ENCODE data around the gene FAT1.

DNA sequence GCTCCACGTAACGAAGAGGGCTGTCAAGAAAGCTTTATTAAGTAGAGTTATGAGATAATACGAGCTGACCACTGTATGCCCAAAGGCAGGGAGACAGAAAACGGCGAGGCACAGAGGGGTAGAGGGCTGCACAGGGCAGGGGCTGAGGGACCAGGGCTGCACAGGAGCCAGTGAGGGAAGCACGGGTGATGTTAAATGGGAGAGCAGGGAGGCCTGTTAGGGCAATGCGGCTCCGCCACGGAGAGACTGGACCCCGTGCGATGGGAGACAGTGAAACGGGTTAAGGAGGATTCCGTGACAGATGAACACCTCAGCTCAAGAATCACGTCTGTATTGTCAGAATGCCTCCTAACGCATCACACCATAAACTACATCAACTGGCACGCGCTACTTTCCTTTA is 25.1 kb downstream of the FAT1 start:
- TF ChIP-seq POLR2A (IDR thresholded peaks at IDR 0.05) = no peak
- TF ChIP-seq, protein P1, sequence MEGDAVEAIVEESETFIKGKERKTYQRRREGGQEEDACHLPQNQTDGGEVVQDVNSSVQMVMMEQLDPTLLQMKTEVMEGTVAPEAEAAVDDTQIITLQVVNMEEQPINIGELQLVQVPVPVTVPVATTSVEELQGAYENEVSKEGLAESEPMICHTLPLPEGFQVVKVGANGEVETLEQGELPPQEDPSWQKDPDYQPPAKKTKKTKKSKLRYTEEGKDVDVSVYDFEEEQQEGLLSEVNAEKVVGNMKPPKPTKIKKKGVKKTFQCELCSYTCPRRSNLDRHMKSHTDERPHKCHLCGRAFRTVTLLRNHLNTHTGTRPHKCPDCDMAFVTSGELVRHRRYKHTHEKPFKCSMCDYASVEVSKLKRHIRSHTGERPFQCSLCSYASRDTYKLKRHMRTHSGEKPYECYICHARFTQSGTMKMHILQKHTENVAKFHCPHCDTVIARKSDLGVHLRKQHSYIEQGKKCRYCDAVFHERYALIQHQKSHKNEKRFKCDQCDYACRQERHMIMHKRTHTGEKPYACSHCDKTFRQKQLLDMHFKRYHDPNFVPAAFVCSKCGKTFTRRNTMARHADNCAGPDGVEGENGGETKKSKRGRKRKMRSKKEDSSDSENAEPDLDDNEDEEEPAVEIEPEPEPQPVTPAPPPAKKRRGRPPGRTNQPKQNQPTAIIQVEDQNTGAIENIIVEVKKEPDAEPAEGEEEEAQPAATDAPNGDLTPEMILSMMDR (IDR thresholded peaks at IDR 0.05) = no peak

Measured in testis (tissue), 2 donors.